Panc1 (cell line): ENCODE results near the gene CRELD2. TPM values are rescaled to one million over a fixed set of nuclear protein-coding genes. Genes with fewer than 3 reads are reported as not detected.

Experiments
- ATAC-seq: fragments of 200-7000 bp; cut with Tn5 transposase; 2 replicates; pipeline ENCODE4 v1.9.1; 2020; ENCODE audit warnings: mild to moderate bottlenecking, moderate library complexity
- BruUV-seq: library from RNA; stranded (reverse); fragments of 400-500 nt; replicated peaks from 2 replicates; lab custom pipeline; 2021; lab: Mats Ljungman, UMichigan
- CTCF ChIA-PET: fragments of 300-600 bp; sonication (Branson Sonifier 250); formaldehyde crosslinking; loops from one replicate; lab custom pipeline; 2022; ENCODE audit warnings: antibody characterized with exemption; lab: Charles Lee
- POLR2A ChIA-PET: fragments of 300-600 bp; sonication (Branson Sonifier 250); formaldehyde crosslinking; loops from one replicate; lab custom pipeline; 2022; ENCODE audit warnings: antibody characterized with exemption; lab: Charles Lee
- DNase-seq: peaks from one replicate; pipeline ENCODE4 v3.0.0-alpha.2; 2010; ENCODE audit warnings: low read depth, low spot score
- H3K27ac ChIP-seq: 2 replicates; pipeline ENCODE4 v1.5.1; 2011; ENCODE audit warnings: mild to moderate bottlenecking, low read length, inconsistent platforms
- H3K27me3 ChIP-seq: fragments of 200-500 bp; sonication (Bioruptor generic); 2 replicates; pipeline ENCODE4 v1.6.0; 2014; ENCODE audit warnings: low read length, inconsistent platforms; ENCODE audit not compliant: control insufficient read depth, insufficient read depth
- H3K36me3 ChIP-seq: fragments of 200-500 bp; sonication (Bioruptor generic); 2 replicates; pipeline ENCODE4 v1.5.1; 2014; ENCODE audit warnings: inconsistent platforms, mild to moderate bottlenecking, low read length, moderate library complexity; ENCODE audit not compliant: control insufficient read depth, insufficient read depth
- H3K4me1 ChIP-seq: 2 replicates; pipeline ENCODE4 v1.5.1; 2011; ENCODE audit warnings: inconsistent platforms, mild to moderate bottlenecking, low read length, moderate library complexity; ENCODE audit not compliant: control insufficient read depth, insufficient read depth
- H3K4me3 ChIP-seq, 2 experiments: 2 replicates each; pipeline ENCODE4 v1.5.1; 2011 to 2012; ENCODE audit warnings: low read depth in 2 of 2, low read length in 2 of 2, mild to moderate bottlenecking in 2 of 2, inconsistent platforms in 1 of 2, moderate library complexity in 1 of 2
- H3K9me3 ChIP-seq: fragments of 200-500 bp; sonication (Bioruptor generic); 2 replicates; pipeline ENCODE4 v1.5.1; 2014; ENCODE audit warnings: low read depth, mild to moderate bottlenecking, inconsistent platforms, low read length, moderate library complexity; ENCODE audit not compliant: control insufficient read depth, insufficient read depth
- CTCF ChIP-seq: fragments of 450-650 bp; IDR thresholded peaks from 2 replicates; pipeline ENCODE4 v1.5.1; 2017; ENCODE audit warnings: mild to moderate bottlenecking
- POLR2AphosphoS5 ChIP-seq: IDR thresholded peaks from 2 replicates; pipeline ENCODE4 v1.6.1; 2012; ENCODE audit warnings: mild to moderate bottlenecking, low read depth, low read length, moderate library complexity
- REST ChIP-seq, 2 experiments: IDR thresholded peaks; 2 replicates each; pipeline ENCODE4 v1.6.1; 2011 to 2012; ENCODE audit warnings: low read depth in 2 of 2, control low read depth in 1 of 2, low read length in 1 of 2, mild to moderate bottlenecking in 1 of 2, moderate library complexity in 1 of 2; ENCODE audit not compliant: insufficient read depth in 1 of 2
- SIN3A ChIP-seq: IDR thresholded peaks from 2 replicates; pipeline ENCODE4 v1.6.1; 2012; ENCODE audit warnings: low read depth, mild to moderate bottlenecking, low read length, moderate library complexity, borderline replicate concordance; ENCODE audit not compliant: insufficient read depth
- TCF7L2 ChIP-seq: IDR thresholded peaks from 2 replicates; pipeline ENCODE4 v1.6.1; 2011; ENCODE audit warnings: mild to moderate bottlenecking, low read depth, low read length, inconsistent platforms
- in situ Hi-C: cut with HindIII; loops from 2 replicates; pipeline ENCODE4 v1.10.0; 2016; ENCODE audit warnings: low sequenced_read_pairs, low pct_unique_long_range_greater_than_20kb
- intact Hi-C: fragments of 100-400 bp; cut with micrococcal nuclease; formaldehyde crosslinking; loops from one replicate; pipeline ENCODE4 v1.10.0; 2022; ENCODE audit not compliant: unreplicated experiment
- total RNA-seq: library from RNA; stranded (reverse); gene quantifications from one replicate; pipeline ENCODE4 v1.2.1, GENCODE V29; 2021; ENCODE audit not compliant: unreplicated experiment

Gene CRELD2
- total RNA-seq, 1 experiment from 2014 or later: 59.7 TPM

- no peaks in the 10 kb centered on the region for H3K4me1 ChIP-seq
- no peaks in the 10 kb centered on the region for H3K9me3 ChIP-seq
- intact Hi-C loops: no loop called here
- TF ChIP-seq REST (IDR thresholded peaks at IDR 0.05; ENCODE audit: insufficient read depth in 1 of 2, low read depth in 2 of 2, low read length in 1 of 2): no peak
- H3K4me3 ChIP-seq: no peak overlapping the region
- no peak for ATAC-seq
- in situ Hi-C loops: no loop called here
- no peak overlapping the region for H3K27ac ChIP-seq
- POLR2A ChIA-PET: no interaction called here
- H3K36me3 ChIP-seq: no peaks in the 10 kb centered on the region
- no peaks in the 10 kb centered on the region for H3K27me3 ChIP-seq
- no TSS peak for BruUV-seq
- CTCF ChIA-PET: no interaction called here
- no peak for DNase-seq
These were observed 34.4 kb upstream of the CRELD2 start for GRCh38 chr22:49884075-49884474.

GRCh38 chr22:49884503-49885260, 33.8 kb upstream of the CRELD2 start:
- H3K9me3 ChIP-seq: no peaks in the 10 kb centered on the region; the same call in 1 of the 2 replicates
- no peaks in the 10 kb centered on the region for H3K36me3 ChIP-seq
- no TSS peak for BruUV-seq
- H3K27me3 ChIP-seq: no peaks in the 10 kb centered on the region
- H3K4me1 ChIP-seq: no peaks in the 10 kb centered on the region
- DNase-seq: no peak
- ChIA-PET POLR2A (no interaction called here), CTCF (no interaction called here)
- ATAC-seq: no peak
- TF ChIP-seq CTCF (no peak), TCF7L2 (no peak), POLR2AphosphoS5 (no peak), SIN3A (no peak), REST (IDR thresholded peaks at IDR 0.05; ENCODE audit: insufficient read depth in 1 of 2, low read depth in 2 of 2, low read length in 1 of 2) (no peak)
- in situ Hi-C loops (no loop called here), intact Hi-C loops (no loop called here)
- no peak overlapping the region for H3K27ac ChIP-seq
- no peak overlapping the region for H3K4me3 ChIP-seq
